ENCODE data around the gene GNLY. TPM values are rescaled to one million over a fixed set of nuclear protein-coding genes. Genes with fewer than 3 reads are reported as not detected.

The GNLY gene
- polyA plus RNA-seq, 12 donors = 0.42 to 2.9 (median 1.1) TPM; not detected in 3

- no peak for DNase-seq
Measured at GRCh38 chr2:85743304-85743978, 49.3 kb downstream of the GNLY start.

- no peak for DNase-seq
Measured at GRCh38 chr2:85744055-85744454, 49.9 kb downstream of the GNLY start.

- peak; percentile 83 for DNase-seq
Measured at GRCh38 chr2:85744741-85745601, 50.8 kb downstream of the GNLY start.

GRCh38 chr2:85745619-85746018 is 51.5 kb downstream of the GNLY start:
- no peak for DNase-seq

GRCh38 chr2:85746321-85747004 is 52.3 kb downstream of the GNLY start:
- DNase-seq = no peak

GRCh38 chr2:85747441-85747840 is 53.3 kb downstream of the GNLY start:
- no peak for DNase-seq

- DNase-seq = no peak
Measured at GRCh38 chr2:85748039-85748734, 54.0 kb downstream of the GNLY start.

Other genes starting within 250 kb of the GNLY start
- gene MAT2A, start 155.2 kb upstream of the GNLY start, polyA plus RNA-seq (ENCODE audit: insufficient read length in 12 of 12) = 100 to 1,000 TPM in 11 of 12 donors, not detected in 1; 145 to 284 (median 207) TPM
- gene GGCX, start 132.9 kb upstream of the GNLY start, polyA plus RNA-seq (ENCODE audit: insufficient read length in 12 of 12) = 10 to 100 TPM in 11 of 12 donors, not detected in 1; 10.1 to 26.8 (median 23.1) TPM
- 10 to 100 TPM in 10 of 12 donors, 1 to 10 TPM in 1, not detected in 1; 9.6 to 34.0 (median 13.7) TPM for gene VAMP8, start 116.8 kb upstream of the GNLY start, polyA plus RNA-seq (ENCODE audit: insufficient read length in 12 of 12)
- 10 to 100 TPM in 11 of 12 donors, not detected in 1; 19.4 to 44.4 (median 38.0) TPM for gene VAMP5, start 109.9 kb upstream of the GNLY start, polyA plus RNA-seq (ENCODE audit: insufficient read length in 12 of 12)
- 10 to 100 TPM in 11 of 12 donors, not detected in 1; 50.8 to 72.4 (median 61.3) TPM for gene RNF181, start 98.6 kb upstream of the GNLY start, polyA plus RNA-seq (ENCODE audit: insufficient read length in 12 of 12)
- gene TMEM150A, start 91.7 kb upstream of the GNLY start, polyA plus RNA-seq (ENCODE audit: insufficient read length in 12 of 12) = 10 to 100 TPM in 2 of 12 donors, 1 to 10 TPM in 9, not detected in 1; 7.3 to 25.4 (median 8.8) TPM
- gene C2orf68, start 82.3 kb upstream of the GNLY start, polyA plus RNA-seq (ENCODE audit: insufficient read length in 12 of 12) = 1,000 to 10,000 TPM in 1 of 12 donors, 10 to 100 TPM in 11; 41.0 to 2,776 (median 53.5) TPM
- gene USP39, start 78.2 kb upstream of the GNLY start, polyA plus RNA-seq (ENCODE audit: insufficient read length in 12 of 12) = 10 to 100 TPM in 11 of 12 donors, not detected in 1; 21.5 to 48.2 (median 42.2) TPM
- under 1 TPM in 7 of 12 donors, not detected in 5; 0.04 to 0.23 (median 0.08) TPM for gene SFTPB, start 26.2 kb upstream of the GNLY start, polyA plus RNA-seq (ENCODE audit: insufficient read length in 12 of 12)
- gene ATOH8, start 59.6 kb downstream of the GNLY start, polyA plus RNA-seq (ENCODE audit: insufficient read length in 12 of 12) = 10 to 100 TPM in 11 of 12 donors, not detected in 1; 11.4 to 29.5 (median 14.7) TPM
- 10 to 100 TPM in 11 of 12 donors, not detected in 1; 29.1 to 44.7 (median 34.3) TPM for gene ST3GAL5, start 194.6 kb downstream of the GNLY start, polyA plus RNA-seq (ENCODE audit: insufficient read length in 12 of 12)